CD4-positive, alpha-beta memory T cell (primary cell): ENCODE results near the gene CDC6. TPM values are rescaled to one million over a fixed set of nuclear protein-coding genes. Genes with fewer than 3 reads are reported as not detected.
A peak's percentile ranks its signal among the peaks of the same experiment; 100 is the strongest.

Source experiments
- CTCF ChIA-PET: fragments of 350-600 bp; sonication (Branson Sonifier 250); formaldehyde crosslinking; loops from one replicate; lab custom pipeline; 2021; ENCODE audit warnings: inconsistent platforms; ENCODE audit not compliant: partially characterized antibody; lab: Charles Lee
- POLR2A ChIA-PET: fragments of 350-600 bp; sonication (Branson Sonifier 250); formaldehyde crosslinking; loops from one replicate; lab custom pipeline; 2021; ENCODE audit not compliant: partially characterized antibody; lab: Charles Lee
- DNase-seq, 5 donors: peaks; one replicate each; pipeline versions ENCODE4 v3.0.0 to v3.0.0-alpha.2; 2020 to 2022; ENCODE audit warnings: mixed read lengths in 1 of 5
- H3K27ac ChIP-seq: one replicate; pipeline ENCODE4 v1.7.0; 2013; ENCODE audit warnings: low read depth, low read length
- H3K27me3 ChIP-seq: 2 replicates; pipeline ENCODE4 v1.7.0; 2013; ENCODE audit warnings: mild to moderate bottlenecking, low read length, moderate library complexity; ENCODE audit not compliant: insufficient read depth
- H3K36me3 ChIP-seq: 2 replicates; pipeline ENCODE4 v1.7.0; 2013; ENCODE audit warnings: mild to moderate bottlenecking, low read length, moderate library complexity; ENCODE audit not compliant: insufficient read depth
- H3K4me1 ChIP-seq: 2 replicates; pipeline ENCODE4 v1.7.0; 2013; ENCODE audit warnings: mild to moderate bottlenecking, low read length, moderate library complexity; ENCODE audit not compliant: insufficient read depth
- H3K4me3 ChIP-seq, 2 donors: one replicate each; pipeline ENCODE4 v1.7.0; 2013; ENCODE audit warnings: low read length in 2 of 2, mild to moderate bottlenecking in 1 of 2
- H3K9me3 ChIP-seq, 2 donors: one replicate each; pipeline ENCODE4 v1.7.0; 2013; ENCODE audit warnings: low read length in 2 of 2, control low read depth in 1 of 2; ENCODE audit not compliant: control insufficient read depth in 1 of 2
- H3K27ac Mint-ChIP-seq, 7 donors: one replicate each; pipeline ENCODE4 v1.8.0; 2020 to 2021; ENCODE audit warnings: mixed read lengths in 7 of 7, mild to moderate bottlenecking in 6 of 7, inconsistent platforms in 3 of 7, moderate library complexity in 3 of 7
- H3K27me3 Mint-ChIP-seq, 2 donors: one replicate each; pipeline ENCODE4 v1.8.0; 2020 to 2021; ENCODE audit warnings: mixed read lengths in 2 of 2
- H3K36me3 Mint-ChIP-seq, 2 donors: one replicate each; pipeline ENCODE4 v1.8.0; 2020 to 2021; ENCODE audit warnings: mixed read lengths in 2 of 2, inconsistent platforms in 1 of 2, mild to moderate bottlenecking in 1 of 2
- H3K4me1 Mint-ChIP-seq, 4 donors: one replicate each; pipeline ENCODE4 v1.8.0; 2020 to 2021; ENCODE audit warnings: mixed read lengths in 4 of 4, mild to moderate bottlenecking in 1 of 4
- H3K4me3 Mint-ChIP-seq, 8 donors: one replicate each; pipeline ENCODE4 v1.8.0; 2020 to 2021; ENCODE audit warnings: mixed read lengths in 8 of 8, mild to moderate bottlenecking in 7 of 8, moderate library complexity in 6 of 8, inconsistent platforms in 3 of 8
- H3K9me3 Mint-ChIP-seq, 8 donors: one replicate each; pipeline ENCODE4 v1.8.0; 2020 to 2021; ENCODE audit warnings: mixed read lengths in 8 of 8, mild to moderate bottlenecking in 5 of 8, inconsistent platforms in 3 of 8, moderate library complexity in 1 of 8
- intact Hi-C: fragments of 100-400 bp; cut with micrococcal nuclease; formaldehyde crosslinking; loops from one replicate; pipeline ENCODE4 v1.15.1; 2023
- polyA plus RNA-seq, 2 donors: library from polyadenylated mRNA; unstranded; fragments of 300-500 nt; fragmentation: Illumina TruSeq; gene quantifications; one replicate each; pipeline ENCODE4 v1.2.3, GENCODE V29; 2021
- total RNA-seq, 2 experiments: library from RNA; stranded (reverse); gene quantifications; one replicate each; pipeline ENCODE4 v1.2.3, GENCODE V29; 2021

The CDC6 gene
- total and polyA plus RNA-seq, 4 experiments from 2014 or later, result 0.61 to 2.1 (median 0.79) TPM

GRCh38 chr17:40286473-40286872 is 1.2 kb upstream of the CDC6 start:
- POLR2A ChIA-PET, result interaction anchor here (1.4 kb wide), 1 partner anchor 32 kb away, joined by 4 read pairs; no protein-coding TSS in a partner anchor
- no peak overlapping the region for H3K4me3 Mint-ChIP-seq
- H3K27me3 Mint-ChIP-seq, result no peaks in the 10 kb centered on the region

DNA sequence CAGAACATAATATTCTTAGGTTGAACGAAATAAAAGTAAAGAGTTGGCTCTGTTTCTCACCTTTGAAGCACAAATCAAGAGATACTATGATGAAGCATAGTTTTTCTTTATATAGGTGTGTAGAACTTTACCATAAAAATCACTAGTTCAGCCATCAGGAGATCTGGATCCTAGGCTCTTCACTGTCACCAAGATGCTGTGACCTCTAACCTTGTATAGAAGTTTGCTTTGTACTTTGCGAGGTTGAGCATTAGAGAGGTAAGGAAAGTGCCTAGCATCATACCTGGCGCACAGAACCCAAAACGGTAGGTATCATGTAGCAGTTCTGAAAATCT is 553 bp upstream of the CDC6 start:
- peak overlapping the region in 7 of 8 donors; percentile 97 to 100 (median 99) for H3K4me3 Mint-ChIP-seq
- no peaks in the 10 kb centered on the region for H3K9me3 Mint-ChIP-seq
- DNase-seq, result no peak
- H3K4me1 Mint-ChIP-seq, result peaks cover 17 to 42% (median 31%) of the 10 kb centered on the region in 4 donors
- Histone ChIP-seq H3K27ac (peak overlapping the region; percentile 42), H3K36me3 (no peaks in the 10 kb centered on the region), H3K4me3 (no peak overlapping the region), H3K27me3 (no peaks in the 10 kb centered on the region), H3K4me1 (peaks cover 26% of the 10 kb centered on the region), H3K9me3 (no peaks in the 10 kb centered on the region)
- intact Hi-C loops, result loop anchor here (1.0 to 5.0 kb wide), 3 partner anchors 32 to 130 kb away; partner anchors contain the start of genes TOP2A and WIPF2
- H3K36me3 Mint-ChIP-seq, result peaks cover 1 to 13% of the 10 kb centered on the region in 2 donors
- CTCF ChIA-PET, result interaction anchor here (1.0 kb wide), 1 partner anchor 85 kb away, joined by 4 read pairs; no protein-coding TSS in a partner anchor
- POLR2A ChIA-PET, result no interaction called here
- peak overlapping the region in 6 of 7 donors; percentile 82 to 98 (median 94) for H3K27ac Mint-ChIP-seq
- H3K27me3 Mint-ChIP-seq, result no peaks in the 10 kb centered on the region

More at GRCh38 chr17:40286473-40286872, 1.2 kb upstream of the CDC6 start:
- peak overlapping the region in 1 of 7 donors; percentile 55 for H3K27ac Mint-ChIP-seq
- H3K4me1 Mint-ChIP-seq, result peaks cover 17 to 49% (median 34%) of the 10 kb centered on the region in 4 donors
- H3K9me3 ChIP-seq, result no peaks in the 10 kb centered on the region
- CTCF ChIA-PET, result interaction anchor here (1.0 to 1.6 kb wide), 2 partner anchors 68 to 84 kb away, joined by 4 read pairs; no protein-coding TSS in a partner anchor
- H3K27ac ChIP-seq, result no peak overlapping the region
- DNase-seq, result no peak
- no peaks in the 10 kb centered on the region for H3K36me3 ChIP-seq
- intact Hi-C loops, result loop anchor here (2.0 to 5.0 kb wide), 2 partner anchors 32 to 131 kb away; partner anchors contain the start of gene TOP2A
- H3K36me3 Mint-ChIP-seq, result peaks cover 4 to 19% of the 10 kb centered on the region in 2 donors
- H3K9me3 Mint-ChIP-seq, result no peaks in the 10 kb centered on the region
- peaks cover 26% of the 10 kb centered on the region for H3K4me1 ChIP-seq
- no peaks in the 10 kb centered on the region for H3K27me3 ChIP-seq
- H3K4me3 ChIP-seq, result no peak overlapping the region

- intact Hi-C loops, result loop anchor here (1.0 kb wide), 3 partner anchors 89 to 277 kb away; no protein-coding TSS in a partner anchor
- peak overlapping the region in 1 of 8 donors; percentile 7 for H3K4me3 Mint-ChIP-seq
- Histone ChIP-seq H3K36me3 (no peaks in the 10 kb centered on the region), H3K27me3 (no peaks in the 10 kb centered on the region), H3K4me1 (peaks cover 21% of the 10 kb centered on the region), H3K9me3 (no peaks in the 10 kb centered on the region), H3K4me3 (no peak overlapping the region), H3K27ac (no peak overlapping the region)
- ChIA-PET POLR2A (interaction anchor here (1.0 kb wide), 1 partner anchor 72 kb away, joined by 3 read pairs; the partner anchor contains the start of gene WIPF2), CTCF (interaction anchor here (0.6 to 7.5 kb wide), 12 partner anchors 12 to 277 kb away, joined by 3 to 86 read pairs (median 4); partner anchors contain the start of gene CSF3)
- H3K36me3 Mint-ChIP-seq, result peaks cover 0 to 2% of the 10 kb centered on the region in 2 donors
- no peaks in the 10 kb centered on the region for H3K27me3 Mint-ChIP-seq
- peaks cover 9 to 27% (median 18%) of the 10 kb centered on the region in 4 donors for H3K4me1 Mint-ChIP-seq
- DNase-seq, result peak in 4 of 5 donors; percentile 36 to 46 (median 40)
- peak overlapping the region in 1 of 7 donors; percentile 14 for H3K27ac Mint-ChIP-seq
- no peaks in the 10 kb centered on the region for H3K9me3 Mint-ChIP-seq
Observed at GRCh38 chr17:40290629-40291280, 3.1 kb downstream of the CDC6 start.

- Mint-ChIP-seq H3K9me3 (no peaks in the 10 kb centered on the region), H3K27me3 (no peaks in the 10 kb centered on the region), H3K36me3 (peaks cover 0 to 2% of the 10 kb centered on the region in 2 donors), H3K4me1 (peaks cover 9 to 27% (median 18%) of the 10 kb centered on the region in 4 donors), H3K4me3 (no peak overlapping the region), H3K27ac (no peak overlapping the region)
- intact Hi-C loops, result no loop called here
- Histone ChIP-seq H3K4me3 (no peak overlapping the region), H3K36me3 (no peaks in the 10 kb centered on the region), H3K27me3 (no peaks in the 10 kb centered on the region), H3K9me3 (no peaks in the 10 kb centered on the region), H3K27ac (no peak overlapping the region), H3K4me1 (peaks cover 21% of the 10 kb centered on the region)
- no peak for DNase-seq
- ChIA-PET POLR2A (no interaction called here), CTCF (interaction anchor here (0.7 to 7.5 kb wide), 7 partner anchors 8 to 278 kb away, joined by 3 to 86 read pairs (median 3); no protein-coding TSS in a partner anchor)
Observed at GRCh38 chr17:40291281-40291664, 3.6 kb downstream of the CDC6 start.

- POLR2A ChIA-PET, result interaction anchor here (1.4 kb wide), 1 partner anchor 27 kb away, joined by 3 read pairs; no protein-coding TSS in a partner anchor
- Histone ChIP-seq H3K9me3 (no peaks in the 10 kb centered on the region), H3K4me3 (no peak overlapping the region), H3K27me3 (no peaks in the 10 kb centered on the region), H3K27ac (no peak overlapping the region), H3K4me1 (peaks cover 8% of the 10 kb centered on the region), H3K36me3 (no peaks in the 10 kb centered on the region)
- DNase-seq, result no peak
- H3K9me3 Mint-ChIP-seq, result no peaks in the 10 kb centered on the region
- H3K27me3 Mint-ChIP-seq, result no peaks in the 10 kb centered on the region
- H3K4me3 Mint-ChIP-seq, result no peak overlapping the region
- intact Hi-C loops, result no loop called here
- H3K27ac Mint-ChIP-seq, result peak overlapping the region in 2 of 7 donors; percentile 25 to 47
- no peaks in the 10 kb centered on the region for H3K36me3 Mint-ChIP-seq
- peaks cover 3 to 12% (median 6%) of the 10 kb centered on the region in 4 donors for H3K4me1 Mint-ChIP-seq
- CTCF ChIA-PET, result interaction anchor here (0.9 to 7.5 kb wide), 12 partner anchors 10 to 278 kb away, joined by 3 to 86 read pairs (median 4); partner anchors contain the start of genes CSF3 and WIPF2
Observed at GRCh38 chr17:40293363-40293762, 5.7 kb downstream of the CDC6 start.

GRCh38 chr17:40295488-40296436 is 8.1 kb downstream of the CDC6 start:
- no peaks in the 10 kb centered on the region for H3K9me3 Mint-ChIP-seq
- H3K4me3 Mint-ChIP-seq, result no peak overlapping the region
- H3K36me3 Mint-ChIP-seq, result no peaks in the 10 kb centered on the region
- POLR2A ChIA-PET, result interaction anchor here (0.6 to 37.1 kb wide), 2 partner anchors 9 to 49 kb away, joined by 3 to 1054 read pairs; no protein-coding TSS in a partner anchor
- DNase-seq, result no peak
- H3K4me1 ChIP-seq, result no peaks in the 10 kb centered on the region
- no peak overlapping the region for H3K27ac ChIP-seq
- CTCF ChIA-PET, result interaction anchor here (0.7 to 18.1 kb wide), 6 partner anchors 12 to 1165 kb away, joined by 3 to 573 read pairs (median 3); no protein-coding TSS in a partner anchor
- no peaks in the 10 kb centered on the region for H3K9me3 ChIP-seq
- no peaks in the 10 kb centered on the region for H3K27me3 ChIP-seq
- intact Hi-C loops, result no loop called here
- H3K27ac Mint-ChIP-seq, result peak overlapping the region in 2 of 7 donors; percentile 5 to 55
- peaks cover 0 to 3% (median under 1%) of the 10 kb centered on the region in 4 donors for H3K4me1 Mint-ChIP-seq
- no peak overlapping the region for H3K4me3 ChIP-seq
- H3K27me3 Mint-ChIP-seq, result no peaks in the 10 kb centered on the region
- no peaks in the 10 kb centered on the region for H3K36me3 ChIP-seq
